HG02798 (cell line): ENCODE measurements around the gene TMC7.
"Not testable (repeated sequence)": the region's sequence is repeated elsewhere in the genome, so short reads cannot be mapped to it uniquely, and the experiment has no call there.

Experiments
- ATAC-seq: cut with Tn5 transposase; IDR thresholded peaks from one replicate; pipeline ENCODE4 v1.9.1; 2021; ENCODE audit warnings: mild to moderate bottlenecking; ENCODE audit not compliant: unreplicated experiment, poor library complexity

Gene TMC7

GRCh38 chr16:18975109-18975508 is 8.6 kb upstream of the TMC7 start:
- ATAC-seq: no peak

GRCh38 chr16:18979936-18980335 is 3.8 kb upstream of the TMC7 start:
- no peak for ATAC-seq

- no peak for ATAC-seq
Measured at GRCh38 chr16:18984435-18985005, 786 bp downstream of the TMC7 start.

- not testable (repeated sequence) for ATAC-seq
Measured at GRCh38 chr16:18985256-18985655, 1.5 kb downstream of the TMC7 start.

GRCh38 chr16:18991731-18992130 is 8.0 kb downstream of the TMC7 start:
- not testable (repeated sequence) for ATAC-seq

GRCh38 chr16:18993531-18993930 is 9.8 kb downstream of the TMC7 start:
- not testable (repeated sequence) for ATAC-seq

- ATAC-seq: not testable (repeated sequence)
Measured at GRCh38 chr16:18994181-18994580, 10.4 kb downstream of the TMC7 start.

GRCh38 chr16:18995406-18995805 is 11.7 kb downstream of the TMC7 start:
- ATAC-seq: not testable (repeated sequence)

- not testable (repeated sequence) for ATAC-seq
Measured at GRCh38 chr16:18996536-18996935, 12.8 kb downstream of the TMC7 start.

GRCh38 chr16:18997001-18997400 is 13.3 kb downstream of the TMC7 start:
- ATAC-seq: not testable (repeated sequence)

- ATAC-seq: no peak
Measured at GRCh38 chr16:18999045-18999393, 15.3 kb downstream of the TMC7 start.

- no peak for ATAC-seq
Measured at GRCh38 chr16:19001788-19002187, 18.1 kb downstream of the TMC7 start.

- ATAC-seq: no peak
Measured at GRCh38 chr16:19003935-19004334, 20.2 kb downstream of the TMC7 start.

GRCh38 chr16:19005561-19006445 is 22.1 kb downstream of the TMC7 start:
- ATAC-seq: no peak

- no peak for ATAC-seq
Measured at GRCh38 chr16:19006446-19007315, 22.9 kb downstream of the TMC7 start.

- ATAC-seq: no peak
Measured at GRCh38 chr16:19008245-19009169, 24.8 kb downstream of the TMC7 start.

- no peak for ATAC-seq
Measured at GRCh38 chr16:19011169-19011731, 27.5 kb downstream of the TMC7 start.

- no peak for ATAC-seq
Measured at GRCh38 chr16:19014461-19014860, 30.7 kb downstream of the TMC7 start.

- ATAC-seq: no peak
Measured at GRCh38 chr16:19017179-19017578, 33.4 kb downstream of the TMC7 start.

GRCh38 chr16:19020689-19021088 is 37.0 kb downstream of the TMC7 start:
- no peak for ATAC-seq
